Smooth muscle cell (in vitro differentiated cells): ENCODE results near the gene SCG2. TPM values are rescaled to one million over a fixed set of nuclear protein-coding genes. Genes with fewer than 3 reads are reported as not detected.

Source experiments
- DNase-seq: peaks from one replicate; lab custom pipeline; 2025; ENCODE audit not compliant: unreplicated experiment; lab: John Stamatoyannopoulos, UW
- H2AFZ ChIP-seq: fragments of 200-600 bp; sonication (generic); 2 replicates; pipeline ENCODE4 v1.6.0; 2016; ENCODE audit warnings: antibody characterized with exemption, low read depth, mild to moderate bottlenecking
- H3F3A ChIP-seq: fragments of 200-600 bp; sonication (generic); 2 replicates; pipeline ENCODE4 v1.6.0; 2017; ENCODE audit warnings: antibody characterized with exemption, low read depth
- H3K27ac ChIP-seq: fragments of 200-600 bp; sonication (generic); 2 replicates; pipeline ENCODE4 v1.5.1; 2016; ENCODE audit warnings: low read depth, mild to moderate bottlenecking
- H3K27me3 ChIP-seq: fragments of 200-600 bp; sonication (generic); 2 replicates; pipeline ENCODE4 v1.6.1; 2016; ENCODE audit warnings: low read depth, mild to moderate bottlenecking
- H3K36me3 ChIP-seq: fragments of 200-600 bp; sonication (generic); 2 replicates; pipeline ENCODE4 v1.5.1; 2016; ENCODE audit warnings: low read depth
- H3K4me1 ChIP-seq: fragments of 200-600 bp; sonication (generic); 2 replicates; pipeline ENCODE4 v1.5.1; 2016; ENCODE audit warnings: low read depth
- H3K4me2 ChIP-seq: fragments of 200-600 bp; sonication (generic); 2 replicates; pipeline ENCODE4 v1.6.0; 2016; ENCODE audit warnings: mild to moderate bottlenecking
- H3K4me3 ChIP-seq: fragments of 200-600 bp; sonication (generic); 2 replicates; pipeline ENCODE4 v1.5.1; 2016; ENCODE audit warnings: mild to moderate bottlenecking
- H3K79me2 ChIP-seq: fragments of 200-600 bp; sonication (generic); 2 replicates; pipeline ENCODE4 v1.6.0; 2016; ENCODE audit warnings: low read depth, mild to moderate bottlenecking
- H3K9ac ChIP-seq: fragments of 200-600 bp; sonication (generic); 2 replicates; pipeline ENCODE4 v1.6.0; 2016; ENCODE audit warnings: low read depth
- H3K9me3 ChIP-seq: fragments of 200-600 bp; sonication (generic); replicated peaks from 2 replicates; pipeline ENCODE4 v1.5.1; 2016; ENCODE audit warnings: low read depth
- H4K20me1 ChIP-seq: fragments of 200-600 bp; sonication (generic); 2 replicates; pipeline ENCODE4 v1.6.0; 2016; ENCODE audit warnings: low read depth
- CTCF ChIP-seq: fragments of 200-600 bp; sonication (generic); IDR thresholded peaks from 2 replicates; pipeline ENCODE4 v1.5.1; 2017; ENCODE audit warnings: borderline replicate concordance, mild to moderate bottlenecking, antibody characterized with exemption; ENCODE audit not compliant: insufficient read depth, poor library complexity, severe bottlenecking
- WGBS: methylation state at CpG from one replicate; pipeline ENCODE4 v1.1.7; 2016; ENCODE audit warnings: low lambda C conversion rate; 5-methylcytosine and 5-hydroxymethylcytosine counted together
- polyA plus RNA-seq: library from polyadenylated mRNA; unstranded; fragments of >200 nt; fragmentation: Nextera tagmentation; extraction: Ambion mirVana; gene quantifications from 2 replicates; pipeline ENCODE4 v1.2.1, GENCODE V29; 2016
- total RNA-seq: library from RNA; depleted of rRNA; stranded (reverse); fragments of >200 nt; gene quantifications from 2 replicates; pipeline ENCODE4 v1.2.3, GENCODE V29; 2014

Gene SCG2
- total and polyA plus RNA-seq, 2 experiments from 2014 or later, result 29.1 to 34.7 TPM

- no peak overlapping the region for H3K27ac ChIP-seq
- no peaks in the 10 kb centered on the region for H3K79me2 ChIP-seq
- no peak overlapping the region for H3K4me3 ChIP-seq
- H3K4me1 ChIP-seq, result peaks cover 1% of the 10 kb centered on the region
- no peak for TF ChIP-seq CTCF
- no peaks in the 10 kb centered on the region for H3K36me3 ChIP-seq
- H4K20me1 ChIP-seq, result no peaks in the 10 kb centered on the region
- H3K4me2 ChIP-seq, result no peak overlapping the region
- DNase-seq, result no peak
- peaks cover 2% of the 10 kb centered on the region for H3F3A ChIP-seq
- H3K27me3 ChIP-seq, result no peaks in the 10 kb centered on the region
- H3K9ac ChIP-seq, result no peak overlapping the region
- no peak overlapping the region for H2AFZ ChIP-seq
- WGBS, result 100% methylated on average over 1 of the region's 1 CpG
- H3K9me3 ChIP-seq, result no peaks in the 10 kb centered on the region
Measured at GRCh38 chr2:223566396-223566795, 35.8 kb downstream of the SCG2 start.

- Histone ChIP-seq H3K79me2 (no peaks in the 10 kb centered on the region), H2AFZ (peak overlapping the region; percentile 4), H3K27me3 (no peaks in the 10 kb centered on the region), H3K4me2 (peak overlapping the region; percentile 7), H3F3A (peaks cover 10% of the 10 kb centered on the region), H3K4me1 (peaks cover 10% of the 10 kb centered on the region), H4K20me1 (no peaks in the 10 kb centered on the region), H3K9ac (peak overlapping the region; percentile 63), H3K4me3 (no peak overlapping the region), H3K9me3 (no peaks in the 10 kb centered on the region), H3K27ac (peak overlapping the region; percentile 87), H3K36me3 (no peaks in the 10 kb centered on the region)
- DNase-seq, result no peak
- TF ChIP-seq CTCF, result no peak
Measured at GRCh38 chr2:223563462-223563861, 38.7 kb downstream of the SCG2 start.

GRCh38 chr2:223562078-223562477 is 40.1 kb downstream of the SCG2 start:
- H3K9me3 ChIP-seq, result no peaks in the 10 kb centered on the region
- H3K27me3 ChIP-seq, result no peaks in the 10 kb centered on the region
- no peak overlapping the region for H3K9ac ChIP-seq
- no peak overlapping the region for H3K4me3 ChIP-seq
- peak overlapping the region; percentile 68 for H3K27ac ChIP-seq
- no peak for DNase-seq
- no peak overlapping the region for H3K4me2 ChIP-seq
- H3K79me2 ChIP-seq, result no peaks in the 10 kb centered on the region
- no peaks in the 10 kb centered on the region for H4K20me1 ChIP-seq
- 94% methylated on average over 2 of the region's 2 CpGs for WGBS
- H2AFZ ChIP-seq, result no peak overlapping the region
- H3K36me3 ChIP-seq, result no peaks in the 10 kb centered on the region
- peaks cover 10% of the 10 kb centered on the region for H3F3A ChIP-seq
- peaks cover 10% of the 10 kb centered on the region for H3K4me1 ChIP-seq
- TF ChIP-seq CTCF, result no peak

- Histone ChIP-seq H4K20me1 (no peaks in the 10 kb centered on the region), H3K79me2 (no peaks in the 10 kb centered on the region), H3K27ac (peak overlapping the region; percentile 68), H3K27me3 (no peaks in the 10 kb centered on the region), H3K36me3 (no peaks in the 10 kb centered on the region), H3F3A (peaks cover 10% of the 10 kb centered on the region), H3K4me3 (no peak overlapping the region), H3K9ac (no peak overlapping the region), H3K4me2 (peak overlapping the region; percentile 16), H3K9me3 (no peaks in the 10 kb centered on the region), H3K4me1 (peaks cover 10% of the 10 kb centered on the region), H2AFZ (no peak overlapping the region)
- TF ChIP-seq CTCF, result no peak
- 44% methylated on average over 7 of the region's 7 CpGs for WGBS
- no peak for DNase-seq
Measured at GRCh38 chr2:223560749-223561435, 41.3 kb downstream of the SCG2 start.
